Neural cell (in vitro differentiated cells): ENCODE results near the gene ZBTB25. TPM values are rescaled to one million over a fixed set of nuclear protein-coding genes. Genes with fewer than 3 reads are reported as not detected.

Experiments
- H2AFZ ChIP-seq: fragments of 200-600, 300-800 bp; sonication (generic), shearing (Covaris generic); 2 replicates; pipeline ENCODE4 v1.6.0; 2014; ENCODE audit warnings: low read depth, mild to moderate bottlenecking, antibody characterized with exemption, low read length, moderate library complexity
- H3F3A ChIP-seq: fragments of 200-600 bp; shearing (Covaris generic); 2 replicates; pipeline ENCODE4 v1.6.1; 2016; ENCODE audit warnings: mild to moderate bottlenecking, moderate library complexity, mixed read lengths, antibody characterized with exemption, low read length; ENCODE audit not compliant: insufficient read depth, poor library complexity, severe bottlenecking
- H3K27ac ChIP-seq: fragments of 200-600, 300-800 bp; sonication (generic), shearing (Covaris generic); 2 replicates; pipeline ENCODE4 v1.5.1; 2014; ENCODE audit warnings: mild to moderate bottlenecking, low read length, moderate library complexity
- H3K27me3 ChIP-seq: fragments of 300-800, 200-600 bp; sonication (generic), shearing (Covaris generic); 2 replicates; pipeline ENCODE4 v1.6.0; 2014; ENCODE audit warnings: mild to moderate bottlenecking, low read depth, low read length, moderate library complexity; ENCODE audit not compliant: insufficient read depth
- H3K36me3 ChIP-seq: fragments of 300-800, 200-600 bp; sonication (generic), shearing (Covaris generic); 2 replicates; pipeline ENCODE4 v1.5.1; 2014; ENCODE audit warnings: mild to moderate bottlenecking, antibody characterized with exemption, low read length, moderate library complexity; ENCODE audit not compliant: insufficient read depth
- H3K4me2 ChIP-seq: fragments of 300-800, 200-600 bp; sonication (generic), shearing (Covaris generic); 2 replicates; pipeline ENCODE4 v1.6.0; 2014; ENCODE audit warnings: mild to moderate bottlenecking, low read length
- H3K4me3 ChIP-seq: fragments of 300-800, 200-600 bp; sonication (generic), shearing (Covaris generic); 2 replicates; pipeline ENCODE4 v1.5.1; 2014; ENCODE audit warnings: mild to moderate bottlenecking, low read length, moderate library complexity
- H3K79me2 ChIP-seq: fragments of 200-600 bp; shearing (Covaris generic); replicated peaks from 2 replicates; pipeline ENCODE4 v1.6.0; 2014; ENCODE audit warnings: mild to moderate bottlenecking, low read length, moderate library complexity; ENCODE audit not compliant: insufficient read depth
- H3K9ac ChIP-seq: fragments of 300-800, 200-600 bp; sonication (generic), shearing (Covaris generic); 2 replicates; pipeline ENCODE4 v1.6.1; 2016; ENCODE audit warnings: mild to moderate bottlenecking, low read length, mixed read lengths
- H3K9me2 ChIP-seq: fragments of 200-600 bp; shearing (Covaris generic); 2 replicates; pipeline ENCODE4 v1.6.1; 2016; ENCODE audit warnings: mild to moderate bottlenecking, low read length, mixed read lengths; ENCODE audit not compliant: insufficient read depth
- H3K9me3 ChIP-seq: fragments of 200-600, 300-800 bp; sonication (generic), shearing (Covaris generic); 2 replicates; pipeline ENCODE4 v1.6.1; 2016; ENCODE audit warnings: mild to moderate bottlenecking, mixed run types, low read length, moderate library complexity, mixed read lengths
- H4K20me1 ChIP-seq: fragments of 200-600 bp; shearing (Covaris generic); 2 replicates; pipeline ENCODE4 v1.6.1; 2016; ENCODE audit warnings: mild to moderate bottlenecking, mixed run types; ENCODE audit not compliant: insufficient read depth
- EP300 ChIP-seq: fragments of 450-650 bp; conservative IDR thresholded peaks from 2 replicates; pipeline ENCODE4 v1.6.1; 2014; ENCODE audit warnings: antibody characterized with exemption, mild to moderate bottlenecking, moderate library complexity; ENCODE audit not compliant: poor library complexity, severe bottlenecking
- EZH2 ChIP-seq: fragments of 200-600, 300-800 bp; shearing (Covaris generic), sonication (generic); IDR thresholded peaks from 2 replicates; pipeline ENCODE4 v1.6.1; 2014; ENCODE audit warnings: antibody characterized with exemption, low read length, borderline replicate concordance, mild to moderate bottlenecking; ENCODE audit not compliant: insufficient read depth, poor library complexity, severe bottlenecking
- MXI1 ChIP-seq: fragments of 450-650 bp; conservative IDR thresholded peaks from 2 replicates; pipeline ENCODE4 v1.6.1; 2014; ENCODE audit warnings: antibody characterized with exemption, mild to moderate bottlenecking; ENCODE audit not compliant: poor library complexity, severe bottlenecking
- POLR2AphosphoS5 ChIP-seq: IDR thresholded peaks from 2 replicates; pipeline ENCODE4 v1.6.1; 2012
- RAD21 ChIP-seq: fragments of 450-650 bp; conservative IDR thresholded peaks from 2 replicates; pipeline ENCODE4 v1.6.1; 2014; ENCODE audit warnings: antibody characterized with exemption, mild to moderate bottlenecking, moderate library complexity
- SMC3 ChIP-seq: fragments of 450-650 bp; conservative IDR thresholded peaks from 2 replicates; pipeline ENCODE4 v1.6.1; 2014; ENCODE audit warnings: antibody characterized with exemption, mild to moderate bottlenecking, moderate library complexity; ENCODE audit not compliant: poor library complexity
- TAF1 ChIP-seq: IDR thresholded peaks from 2 replicates; pipeline ENCODE4 v1.6.1; 2012; ENCODE audit warnings: low read depth
- polyA plus RNA-seq: library from polyadenylated mRNA; depleted of rRNA; stranded (reverse); fragments of >200 nt; gene quantifications from 2 replicates; pipeline ENCODE4 v1.2.3, GENCODE V29; 2014
- TF ChIP-seq, protein P1 (sequence below): IDR thresholded peaks from 2 replicates; pipeline ENCODE4 v1.6.1; 2012; ENCODE audit warnings: borderline replicate concordance
- TF ChIP-seq, protein P2 (sequence below): fragments of 450-650 bp; IDR thresholded peaks from 2 replicates; pipeline ENCODE4 v1.5.1; 2014; ENCODE audit warnings: antibody characterized with exemption, mild to moderate bottlenecking, moderate library complexity; ENCODE audit not compliant: poor library complexity, severe bottlenecking

ZBTB25 gene
- polyA plus RNA-seq, 1 donor from 2014 or later, result 5.3 TPM

DNA sequence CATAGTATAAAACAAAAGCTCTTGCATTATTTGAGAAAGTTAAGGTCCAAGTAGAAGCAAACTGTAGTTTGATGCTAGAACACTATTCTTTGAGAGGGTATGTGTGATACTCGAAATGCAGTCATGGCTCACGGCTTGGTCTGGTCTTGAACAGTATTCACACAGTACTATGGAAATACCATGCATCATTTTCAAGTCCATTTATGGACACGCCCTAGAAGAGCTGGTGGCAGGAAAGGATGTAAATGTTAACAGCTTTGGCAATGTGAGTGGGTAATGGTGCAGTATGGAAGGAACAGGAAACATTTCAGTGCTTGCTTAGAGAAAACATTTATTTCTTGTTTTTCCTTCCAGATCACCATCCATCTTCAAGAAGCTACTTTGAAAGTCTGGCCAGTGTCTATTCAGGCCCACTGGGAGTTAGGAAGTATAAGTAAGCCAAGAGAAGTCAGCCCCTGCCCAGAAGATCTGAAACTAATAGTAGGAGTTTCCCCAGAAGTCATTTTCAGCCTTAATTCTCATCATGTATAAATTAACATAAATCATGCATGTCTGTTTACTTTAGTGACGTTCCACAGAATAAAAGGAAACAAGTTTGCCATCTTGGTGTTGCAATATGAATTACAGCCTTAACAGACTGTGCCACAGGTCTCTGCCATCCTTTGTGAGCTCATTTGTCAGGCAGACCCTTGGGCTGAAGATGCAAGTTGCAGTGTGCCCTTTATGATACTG is 44.1 kb downstream of the ZBTB25 start:
- Histone ChIP-seq H3K9ac (no peak overlapping the region), H3K27ac (no peak overlapping the region), H3K27me3 (no peaks in the 10 kb centered on the region), H3K79me2 (no peaks in the 10 kb centered on the region), H3K36me3 (no peaks in the 10 kb centered on the region), H3K9me3 (no peaks in the 10 kb centered on the region), H3K4me2 (no peak overlapping the region), H3K4me3 (no peak overlapping the region), H3K9me2 (no peaks in the 10 kb centered on the region), H3F3A (no peaks in the 10 kb centered on the region), H2AFZ (no peak overlapping the region), H4K20me1 (no peaks in the 10 kb centered on the region)
- TF ChIP-seq RAD21 (no peak), POLR2AphosphoS5 (no peak), MXI1 (no peak), TAF1 (no peak), SMC3 (no peak), EZH2 (no peak), EP300 (no peak)
- TF ChIP-seq, protein P1, sequence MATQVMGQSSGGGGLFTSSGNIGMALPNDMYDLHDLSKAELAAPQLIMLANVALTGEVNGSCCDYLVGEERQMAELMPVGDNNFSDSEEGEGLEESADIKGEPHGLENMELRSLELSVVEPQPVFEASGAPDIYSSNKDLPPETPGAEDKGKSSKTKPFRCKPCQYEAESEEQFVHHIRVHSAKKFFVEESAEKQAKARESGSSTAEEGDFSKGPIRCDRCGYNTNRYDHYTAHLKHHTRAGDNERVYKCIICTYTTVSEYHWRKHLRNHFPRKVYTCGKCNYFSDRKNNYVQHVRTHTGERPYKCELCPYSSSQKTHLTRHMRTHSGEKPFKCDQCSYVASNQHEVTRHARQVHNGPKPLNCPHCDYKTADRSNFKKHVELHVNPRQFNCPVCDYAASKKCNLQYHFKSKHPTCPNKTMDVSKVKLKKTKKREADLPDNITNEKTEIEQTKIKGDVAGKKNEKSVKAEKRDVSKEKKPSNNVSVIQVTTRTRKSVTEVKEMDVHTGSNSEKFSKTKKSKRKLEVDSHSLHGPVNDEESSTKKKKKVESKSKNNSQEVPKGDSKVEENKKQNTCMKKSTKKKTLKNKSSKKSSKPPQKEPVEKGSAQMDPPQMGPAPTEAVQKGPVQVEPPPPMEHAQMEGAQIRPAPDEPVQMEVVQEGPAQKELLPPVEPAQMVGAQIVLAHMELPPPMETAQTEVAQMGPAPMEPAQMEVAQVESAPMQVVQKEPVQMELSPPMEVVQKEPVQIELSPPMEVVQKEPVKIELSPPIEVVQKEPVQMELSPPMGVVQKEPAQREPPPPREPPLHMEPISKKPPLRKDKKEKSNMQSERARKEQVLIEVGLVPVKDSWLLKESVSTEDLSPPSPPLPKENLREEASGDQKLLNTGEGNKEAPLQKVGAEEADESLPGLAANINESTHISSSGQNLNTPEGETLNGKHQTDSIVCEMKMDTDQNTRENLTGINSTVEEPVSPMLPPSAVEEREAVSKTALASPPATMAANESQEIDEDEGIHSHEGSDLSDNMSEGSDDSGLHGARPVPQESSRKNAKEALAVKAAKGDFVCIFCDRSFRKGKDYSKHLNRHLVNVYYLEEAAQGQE, result no peak
- TF ChIP-seq, protein P2, sequence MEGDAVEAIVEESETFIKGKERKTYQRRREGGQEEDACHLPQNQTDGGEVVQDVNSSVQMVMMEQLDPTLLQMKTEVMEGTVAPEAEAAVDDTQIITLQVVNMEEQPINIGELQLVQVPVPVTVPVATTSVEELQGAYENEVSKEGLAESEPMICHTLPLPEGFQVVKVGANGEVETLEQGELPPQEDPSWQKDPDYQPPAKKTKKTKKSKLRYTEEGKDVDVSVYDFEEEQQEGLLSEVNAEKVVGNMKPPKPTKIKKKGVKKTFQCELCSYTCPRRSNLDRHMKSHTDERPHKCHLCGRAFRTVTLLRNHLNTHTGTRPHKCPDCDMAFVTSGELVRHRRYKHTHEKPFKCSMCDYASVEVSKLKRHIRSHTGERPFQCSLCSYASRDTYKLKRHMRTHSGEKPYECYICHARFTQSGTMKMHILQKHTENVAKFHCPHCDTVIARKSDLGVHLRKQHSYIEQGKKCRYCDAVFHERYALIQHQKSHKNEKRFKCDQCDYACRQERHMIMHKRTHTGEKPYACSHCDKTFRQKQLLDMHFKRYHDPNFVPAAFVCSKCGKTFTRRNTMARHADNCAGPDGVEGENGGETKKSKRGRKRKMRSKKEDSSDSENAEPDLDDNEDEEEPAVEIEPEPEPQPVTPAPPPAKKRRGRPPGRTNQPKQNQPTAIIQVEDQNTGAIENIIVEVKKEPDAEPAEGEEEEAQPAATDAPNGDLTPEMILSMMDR, result no peak

GRCh38 chr14:64454671-64455070 is 49.0 kb downstream of the ZBTB25 start:
- no peaks in the 10 kb centered on the region for H3K27me3 ChIP-seq
- no peaks in the 10 kb centered on the region for H4K20me1 ChIP-seq
- H3K27ac ChIP-seq, result no peak overlapping the region
- H3K4me2 ChIP-seq, result no peak overlapping the region
- H3F3A ChIP-seq, result no peaks in the 10 kb centered on the region
- TF ChIP-seq EZH2 (no peak), EP300 (no peak), MXI1 (no peak), TAF1 (no peak), RAD21 (no peak), SMC3 (no peak), POLR2AphosphoS5 (no peak)
- TF ChIP-seq, protein P2, result no peak
- TF ChIP-seq, protein P1, result no peak
- no peak overlapping the region for H3K9ac ChIP-seq
- H2AFZ ChIP-seq, result no peak overlapping the region
- H3K36me3 ChIP-seq, result no peaks in the 10 kb centered on the region
- H3K9me3 ChIP-seq, result no peaks in the 10 kb centered on the region
- no peaks in the 10 kb centered on the region for H3K79me2 ChIP-seq
- H3K9me2 ChIP-seq, result no peaks in the 10 kb centered on the region
- H3K4me3 ChIP-seq, result no peak overlapping the region
